Stimulated activated naive CD8-positive, alpha-beta T cell treated with anti-CD3 and anti-CD28 coated beads, Interleukin-15, Interleukin-2, amounts not matched to agents 100 U/mL and 50 U/mL, for 24 hours (primary cell): ENCODE data around the gene CDK15.
"Not testable (repeated sequence)": the region's sequence is repeated elsewhere in the genome, so short reads cannot be mapped to it uniquely, and the experiment has no call there.

ENCODE experiments used
- ATAC-seq: fragments of 150-1000 bp; cut with Tn5 transposase; one replicate; pipeline ENCODE4 v1.10.0; 2021
- DNase-seq: peaks from one replicate; pipeline ENCODE4 v3.0.0; 2021

Gene CDK15

GRCh38 chr2:201806442-201807170 lies at the start of gene CDK15:
Gene CDK15, plus strand, starts transcription at chr2:201806537. Its CDS starts 128 bp downstream, at chr2:201806665.
- ATAC-seq (no peak), DNase-seq (no peak)

DNA sequence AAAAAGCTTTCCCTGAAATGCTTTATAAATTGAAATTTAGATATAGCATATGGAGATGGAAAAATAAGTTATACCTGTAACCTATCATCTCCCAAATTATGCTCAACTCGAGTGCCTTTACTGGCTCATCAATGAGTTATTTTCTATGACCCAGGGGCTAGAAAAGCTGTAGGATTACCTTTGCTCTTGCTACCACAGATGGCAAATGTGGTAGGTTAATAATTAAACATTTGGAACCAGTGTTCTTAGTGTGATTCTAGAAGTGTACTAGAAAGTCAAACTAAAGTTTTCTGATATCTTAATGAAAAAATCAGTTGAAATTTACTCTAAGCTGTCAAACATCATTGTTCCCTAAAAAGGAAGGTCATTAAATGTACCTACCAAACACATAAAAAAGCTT lies 48.1 kb upstream of the CDK15 start:
- ATAC-seq (no peak), DNase-seq (no peak)

DNA sequence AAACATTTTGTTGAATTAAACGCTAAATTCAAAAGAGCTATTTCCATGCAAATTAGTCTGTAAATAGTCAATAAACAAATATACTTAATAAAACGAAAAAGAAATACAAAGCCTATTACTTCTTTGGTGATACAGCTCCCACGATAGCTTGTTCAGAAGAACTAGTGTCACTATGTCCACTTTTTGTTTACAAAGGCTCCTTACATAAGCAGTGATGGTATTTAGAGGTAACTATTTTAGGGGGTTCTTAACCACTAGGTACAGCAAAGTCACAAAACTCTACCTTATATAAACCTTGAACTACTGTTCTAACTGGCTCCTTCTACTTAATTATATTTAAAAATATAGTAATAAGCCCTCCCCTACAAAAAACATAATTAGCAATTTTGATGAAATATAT lies 47.5 kb upstream of the CDK15 start:
- ATAC-seq, result no peak

GRCh38 chr2:201759567-201759966 lies 46.8 kb upstream of the CDK15 start:
- DNase-seq, result no peak
- ATAC-seq, result no peak

More for the DNA sequence above, 47.5 kb upstream of the CDK15 start:
- no peak for DNase-seq

GRCh38 chr2:201761101-201761500 lies 45.2 kb upstream of the CDK15 start:
- DNase-seq (no peak), ATAC-seq (no peak)

- not testable (repeated sequence) for ATAC-seq, DNase-seq
Measured at GRCh38 chr2:201764469-201764868, 41.9 kb upstream of the CDK15 start.

DNA sequence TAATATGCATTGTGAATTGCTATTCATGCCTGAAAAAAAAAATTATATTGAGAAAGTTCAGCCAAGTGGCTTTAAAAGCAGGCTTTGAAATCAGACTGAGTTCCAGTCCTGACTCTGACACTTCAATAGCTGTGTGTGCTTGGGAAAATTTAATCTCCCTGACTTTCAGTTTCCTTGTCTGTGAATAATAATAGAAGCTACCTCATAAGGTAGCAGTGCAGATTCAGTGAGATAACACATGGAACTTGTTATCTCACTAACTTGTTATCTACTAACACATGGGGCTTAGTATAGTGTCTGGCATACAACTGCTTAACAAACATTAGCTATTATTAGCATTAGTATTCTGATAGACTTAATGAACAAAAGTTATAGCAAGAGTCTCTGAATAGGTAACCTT lies 40.5 kb upstream of the CDK15 start:
- ATAC-seq (no peak), DNase-seq (no peak)

DNA sequence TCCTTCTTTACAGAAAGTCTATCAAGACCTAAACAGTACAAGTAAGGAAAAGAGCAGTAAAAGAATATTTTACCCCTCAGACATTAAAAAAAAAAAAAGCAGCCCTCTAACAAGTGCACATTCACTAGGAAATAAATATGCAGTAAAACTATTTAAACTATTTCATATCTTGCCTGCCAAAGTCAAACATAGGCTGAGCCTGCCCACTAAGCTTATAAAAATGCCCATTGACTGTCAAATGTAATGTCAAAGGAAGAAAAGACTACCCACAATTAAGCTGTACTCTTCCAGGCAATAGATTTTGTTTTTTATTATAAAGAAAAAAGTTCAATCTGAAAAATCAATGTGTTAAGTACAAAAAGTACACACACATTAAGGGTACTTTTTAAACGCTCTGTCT lies 37.4 kb upstream of the CDK15 start:
- ATAC-seq (no peak), DNase-seq (no peak)

- ATAC-seq (no peak), DNase-seq (no peak)
Measured at GRCh38 chr2:201769666-201770373, 36.5 kb upstream of the CDK15 start.

DNA sequence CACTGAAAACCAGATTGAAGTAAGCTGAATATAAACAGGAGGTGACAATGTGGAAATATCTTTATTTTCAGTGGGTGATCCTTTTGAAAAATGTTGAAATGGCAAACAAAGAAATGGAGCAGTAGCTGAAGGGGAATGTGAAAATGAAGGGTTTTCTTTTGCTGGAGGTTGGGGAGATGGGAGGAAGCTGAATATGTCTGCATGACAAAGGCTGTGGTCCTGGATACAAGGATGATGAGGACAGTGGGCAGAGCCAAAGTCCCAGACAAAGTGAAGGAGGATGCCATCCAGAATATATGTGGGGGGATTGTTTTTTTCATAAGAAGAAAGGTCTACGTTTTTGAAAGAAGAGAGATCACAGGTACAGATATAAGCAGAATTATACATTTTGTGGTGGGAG lies 32.3 kb upstream of the CDK15 start:
- ATAC-seq (no peak), DNase-seq (no peak)

DNA sequence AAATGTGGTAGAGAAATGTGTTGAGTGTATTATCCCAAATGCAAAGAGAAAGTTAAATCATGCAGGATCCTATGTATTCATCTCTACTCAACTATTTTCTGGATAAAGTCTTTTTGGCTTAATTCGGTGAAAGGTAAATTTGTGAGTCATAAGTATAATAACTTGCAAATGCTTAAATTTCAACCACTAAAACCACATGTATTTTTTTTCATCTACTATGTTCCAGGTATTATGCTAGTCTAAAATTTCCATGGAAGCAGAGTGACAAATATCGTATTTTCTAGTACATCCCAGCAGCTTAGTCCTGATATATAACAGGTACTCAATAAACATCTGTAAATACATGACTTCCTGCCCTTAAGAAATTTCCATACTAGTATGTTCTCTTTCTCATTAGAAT lies 31.8 kb upstream of the CDK15 start:
- ATAC-seq, result no peak
- DNase-seq, result no peak

DNA sequence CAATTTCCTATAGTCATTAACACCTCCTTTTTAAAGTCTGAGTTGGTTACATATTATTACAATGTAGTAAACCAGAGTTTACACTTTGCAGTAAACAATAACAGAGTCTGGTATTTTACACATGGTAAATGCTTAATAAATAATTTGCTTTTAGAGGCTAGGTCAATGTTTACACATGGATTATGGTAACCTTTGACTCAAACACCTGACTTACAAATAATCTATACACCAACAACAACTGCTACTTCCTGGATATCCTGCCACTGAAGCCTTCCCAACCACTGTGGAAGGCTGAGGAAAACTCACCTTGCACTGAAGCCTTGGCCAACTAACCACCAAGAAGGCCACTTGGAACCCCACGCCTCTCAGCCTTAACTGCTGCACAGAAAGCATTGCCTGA lies 31.0 kb upstream of the CDK15 start:
- DNase-seq (no peak), ATAC-seq (no peak)

DNA sequence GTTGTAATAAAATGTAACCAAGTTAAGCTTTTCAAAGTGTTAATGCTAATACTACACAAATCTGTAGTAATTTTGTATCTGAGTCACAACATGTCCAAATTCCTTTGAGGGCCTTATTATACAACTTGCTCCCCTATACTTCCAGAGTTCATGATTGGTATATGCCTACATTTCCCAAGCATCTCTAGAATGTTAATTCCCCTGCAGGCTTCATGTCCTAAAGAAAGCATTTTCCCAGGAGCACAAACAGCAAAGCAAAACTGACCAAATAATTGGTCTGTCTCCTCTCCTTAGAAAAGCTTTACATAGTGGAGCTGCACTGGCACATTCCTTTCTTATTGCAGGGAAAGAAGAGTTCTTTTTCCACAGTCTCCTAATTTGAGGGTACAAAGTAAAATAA lies 29.3 kb upstream of the CDK15 start:
- ATAC-seq, result no peak
- no peak for DNase-seq

GRCh38 chr2:201777869-201778268 lies 28.5 kb upstream of the CDK15 start:
- no peak for ATAC-seq
- DNase-seq, result no peak

GRCh38 chr2:201779901-201780673 lies 26.2 kb upstream of the CDK15 start:
- ATAC-seq (no peak), DNase-seq (no peak)

- ATAC-seq (peak; percentile 97), DNase-seq (peak; percentile 95)
Measured at GRCh38 chr2:201780674-201781493, 25.5 kb upstream of the CDK15 start, which contains the start of gene ALS2. Gene ALS2, minus strand, starts transcription at chr2:201780933. Its CDS starts 12,048 bp downstream, at chr2:201768885.

- no peak for ATAC-seq
Measured at GRCh38 chr2:201781557-201782051, 24.7 kb upstream of the CDK15 start.

GRCh38 chr2:201784563-201784962 lies 21.8 kb upstream of the CDK15 start:
- DNase-seq, result no peak
- ATAC-seq, result no peak

More at GRCh38 chr2:201781557-201782051, 24.7 kb upstream of the CDK15 start:
- DNase-seq, result peak; percentile 22

DNA sequence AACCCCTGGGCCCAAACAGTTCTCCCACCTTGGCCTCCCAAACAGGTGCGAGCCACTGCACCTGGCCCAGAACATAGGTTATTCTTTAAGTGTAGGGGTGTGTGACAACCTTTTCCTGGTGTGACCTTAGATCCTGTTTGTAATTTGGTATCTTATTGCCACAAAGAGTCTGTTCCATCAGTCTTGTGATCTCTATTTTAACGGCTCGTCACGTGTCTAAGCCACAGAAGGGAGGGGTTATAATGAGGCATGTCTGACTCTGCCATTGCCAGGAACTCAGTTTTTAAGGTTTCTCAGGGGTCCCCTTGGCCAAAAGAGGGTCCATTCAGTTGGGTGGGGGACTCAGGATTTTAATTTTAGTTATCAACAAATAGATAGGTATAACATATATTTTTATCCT lies 21.2 kb upstream of the CDK15 start:
- DNase-seq, result no peak
- ATAC-seq, result no peak

- DNase-seq, result no peak
- no peak for ATAC-seq
Measured at GRCh38 chr2:201786471-201786870, 19.9 kb upstream of the CDK15 start.

GRCh38 chr2:201788371-201788770 lies 18.0 kb upstream of the CDK15 start:
- ATAC-seq, result no peak
- no peak for DNase-seq

- ATAC-seq, result no peak
- DNase-seq, result no peak
Measured at GRCh38 chr2:201789395-201789794, 16.9 kb upstream of the CDK15 start.
